Mesenchymal stem cell (in vitro differentiated cells and primary cell): ENCODE results near the gene A1CF.

Experiments
- DNase-seq: peaks from one replicate; pipeline ENCODE4 v3.0.0-alpha.2; 2013
- H2AFZ ChIP-seq: one replicate; pipeline ENCODE4 v1.6.1; 2013; ENCODE audit warnings: low read depth, mild to moderate bottlenecking, control low read depth, inconsistent platforms, low read length, moderate library complexity
- H2AK5ac ChIP-seq: 2 replicates; pipeline ENCODE4 v1.6.1; 2013; ENCODE audit warnings: low read length, moderate library complexity, mild to moderate bottlenecking, inconsistent platforms; ENCODE audit not compliant: severe bottlenecking
- H2BK120ac ChIP-seq: one replicate; pipeline ENCODE4 v1.6.1; 2013; ENCODE audit warnings: low read depth, mild to moderate bottlenecking, inconsistent platforms, low read length, moderate library complexity
- H2BK12ac ChIP-seq, 2 experiments: one replicate each; pipeline ENCODE4 v1.6.1; 2013; ENCODE audit warnings: inconsistent platforms in 2 of 2, low read length in 2 of 2, mild to moderate bottlenecking in 2 of 2, moderate library complexity in 2 of 2, control low read depth in 1 of 2
- H2BK15ac ChIP-seq: one replicate; pipeline ENCODE4 v1.6.1; 2013; ENCODE audit warnings: mild to moderate bottlenecking, low read depth, inconsistent platforms; ENCODE audit not compliant: poor library complexity, severe bottlenecking
- H2BK5ac ChIP-seq: 2 replicates; pipeline ENCODE4 v1.6.1; 2013; ENCODE audit warnings: low read depth, mild to moderate bottlenecking, low read length, control low read depth, inconsistent platforms; ENCODE audit not compliant: poor library complexity, severe bottlenecking
- H3K14ac ChIP-seq, 2 experiments: one replicate each; pipeline ENCODE4 v1.6.1; 2013; ENCODE audit warnings: inconsistent platforms in 2 of 2, low read length in 2 of 2, control low read depth in 1 of 2, mild to moderate bottlenecking in 1 of 2, moderate library complexity in 1 of 2
- H3K18ac ChIP-seq, 2 experiments: one replicate each; pipeline ENCODE4 v1.6.1; 2013; ENCODE audit warnings: inconsistent platforms in 2 of 2, low read length in 2 of 2, control low read depth in 1 of 2, low read depth in 1 of 2, mild to moderate bottlenecking in 1 of 2
- H3K23ac ChIP-seq, 2 experiments: one replicate each; pipeline ENCODE4 v1.6.1; 2013; ENCODE audit warnings: inconsistent platforms in 2 of 2, low read length in 2 of 2, mild to moderate bottlenecking in 2 of 2, moderate library complexity in 2 of 2, control low read depth in 1 of 2
- H3K27ac ChIP-seq: 2 replicates; pipeline ENCODE4 v1.5.1; 2013; ENCODE audit warnings: mild to moderate bottlenecking, moderate library complexity, low read length, control low read depth, inconsistent platforms; ENCODE audit not compliant: poor library complexity, severe bottlenecking
- H3K27me3 ChIP-seq, 2 experiments: 2 replicates each; pipeline versions ENCODE4 v1.6.1 to v1.7.0; 2013; ENCODE audit warnings: low read length in 2 of 2, mild to moderate bottlenecking in 2 of 2, moderate library complexity in 2 of 2, control low read depth in 1 of 2, inconsistent platforms in 1 of 2; ENCODE audit not compliant: control insufficient read depth in 1 of 2, insufficient read depth in 1 of 2
- H3K36me3 ChIP-seq, 2 experiments: 2 replicates each; pipeline versions ENCODE4 v1.6.1 to v1.7.0; 2013; ENCODE audit warnings: low read length in 2 of 2, control low read depth in 1 of 2, inconsistent platforms in 1 of 2, low read depth in 1 of 2, mild to moderate bottlenecking in 1 of 2; ENCODE audit not compliant: insufficient read depth in 2 of 2, control insufficient read depth in 1 of 2
- H3K4ac ChIP-seq, 2 experiments: one replicate each; pipeline ENCODE4 v1.6.1; 2013; ENCODE audit warnings: inconsistent platforms in 2 of 2, low read length in 2 of 2, mild to moderate bottlenecking in 2 of 2, moderate library complexity in 2 of 2, control low read depth in 1 of 2, low read depth in 1 of 2
- H3K4me1 ChIP-seq: 2 replicates; pipeline ENCODE4 v1.6.1; 2013; ENCODE audit warnings: low read depth, low read length, control low read depth; ENCODE audit not compliant: control insufficient read depth, insufficient read depth
- H3K4me2 ChIP-seq: 2 replicates; pipeline ENCODE4 v1.6.1; 2013; ENCODE audit warnings: low read length, mild to moderate bottlenecking, inconsistent platforms; ENCODE audit not compliant: poor library complexity, severe bottlenecking
- H3K4me3 ChIP-seq, 2 experiments: 2 replicates each; pipeline versions ENCODE4 v1.5.1 to v1.7.0; 2013; ENCODE audit warnings: low read length in 2 of 2, mild to moderate bottlenecking in 2 of 2, control low read depth in 1 of 2, low read depth in 1 of 2; ENCODE audit not compliant: insufficient read depth in 1 of 2
- H3K79me1 ChIP-seq: replicated peaks from 2 replicates; pipeline ENCODE4 v1.6.1; 2013; ENCODE audit warnings: mild to moderate bottlenecking, control low read depth, low read length, inconsistent platforms; ENCODE audit not compliant: poor library complexity, severe bottlenecking
- H3K9ac ChIP-seq: 2 replicates; pipeline ENCODE4 v1.7.0; 2013; ENCODE audit warnings: mild to moderate bottlenecking, low read length, moderate library complexity
- H3K9me3 ChIP-seq: 2 replicates; pipeline ENCODE4 v1.7.0; 2013; ENCODE audit warnings: mild to moderate bottlenecking, low read length; ENCODE audit not compliant: control insufficient read depth
- H4K8ac ChIP-seq: one replicate; pipeline ENCODE4 v1.6.1; 2013; ENCODE audit warnings: inconsistent platforms, mild to moderate bottlenecking, low read length, moderate library complexity
- H4K91ac ChIP-seq: one replicate; pipeline ENCODE4 v1.6.1; 2013; ENCODE audit warnings: mild to moderate bottlenecking, low read length, inconsistent platforms
- WGBS: methylation state at CpG from one replicate; pipeline ENCODE4 v1.1.7; 2013; ENCODE audit warnings: mixed read lengths; 5-methylcytosine and 5-hydroxymethylcytosine counted together

Gene A1CF

GRCh38 chr10:50832171-50832751 lies 53.2 kb downstream of the A1CF start:
- H2BK15ac ChIP-seq: no peak overlapping the region
- no peak overlapping the region for H3K4ac ChIP-seq
- no peak overlapping the region for H2BK5ac ChIP-seq
- no peak overlapping the region for H3K14ac ChIP-seq
- no peak overlapping the region for H2BK12ac ChIP-seq
- no peak overlapping the region for H3K9ac ChIP-seq
- H3K4me1 ChIP-seq: no peaks in the 10 kb centered on the region
- no peak overlapping the region for H4K91ac ChIP-seq
- no peak overlapping the region for H2BK120ac ChIP-seq
- no peak overlapping the region for H2AK5ac ChIP-seq
- no peak overlapping the region for H4K8ac ChIP-seq
- H2AFZ ChIP-seq: no peak overlapping the region
- H3K18ac ChIP-seq: no peak overlapping the region
- H3K79me1 ChIP-seq: no peaks in the 10 kb centered on the region
- H3K4me2 ChIP-seq: no peak overlapping the region
- H3K27me3 ChIP-seq: peaks cover 4 to 12% of the 10 kb centered on the region in 2 experiments
- no peak overlapping the region for H3K27ac ChIP-seq
- H3K23ac ChIP-seq: no peak overlapping the region
- no peaks in the 10 kb centered on the region for H3K9me3 ChIP-seq
- H3K4me3 ChIP-seq: no peak overlapping the region
- WGBS: 46% methylated on average over 2 of the region's 3 CpGs
- no peaks in the 10 kb centered on the region for H3K36me3 ChIP-seq
- no peak for DNase-seq

DNA sequence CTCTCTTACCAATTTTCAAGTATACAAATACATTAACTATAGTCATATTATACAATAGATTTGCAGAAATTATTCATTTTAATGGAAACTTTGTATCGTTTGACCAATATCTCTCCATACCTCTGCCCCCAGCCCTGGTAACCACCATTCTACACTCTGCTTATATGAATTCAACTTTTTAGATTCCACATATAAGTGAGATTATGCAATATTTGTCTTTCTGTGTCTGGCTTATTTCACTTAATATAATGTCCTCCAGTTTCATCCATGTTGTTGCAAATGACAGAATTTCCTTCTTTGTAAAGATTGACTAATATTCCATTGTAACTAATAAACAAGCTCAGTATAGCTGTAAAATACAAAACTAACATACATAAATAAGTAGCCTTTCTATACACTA lies 55.4 kb downstream of the A1CF start:
- H3K4me3 ChIP-seq: no peak overlapping the region
- no peak overlapping the region for H2BK15ac ChIP-seq
- peaks cover 4 to 21% of the 10 kb centered on the region in 2 experiments for H3K27me3 ChIP-seq
- no peak overlapping the region for H2AK5ac ChIP-seq
- H2BK12ac ChIP-seq: no peak overlapping the region
- H3K9me3 ChIP-seq: no peaks in the 10 kb centered on the region
- H3K79me1 ChIP-seq: no peaks in the 10 kb centered on the region
- H3K4me1 ChIP-seq: no peaks in the 10 kb centered on the region
- H4K91ac ChIP-seq: no peak overlapping the region
- no peak overlapping the region for H4K8ac ChIP-seq
- H3K14ac ChIP-seq: no peak overlapping the region
- no peak overlapping the region for H2AFZ ChIP-seq
- H3K9ac ChIP-seq: no peak overlapping the region
- no peak overlapping the region for H3K4ac ChIP-seq
- no peak overlapping the region for H2BK120ac ChIP-seq
- H3K23ac ChIP-seq: no peak overlapping the region
- no peak for DNase-seq
- no peak overlapping the region for H3K4me2 ChIP-seq
- H3K18ac ChIP-seq: no peak overlapping the region
- H2BK5ac ChIP-seq: no peak overlapping the region
- H3K36me3 ChIP-seq: no peaks in the 10 kb centered on the region
- H3K27ac ChIP-seq: no peak overlapping the region
- WGBS: no CpG with 5 or more reads among the region's 1 CpG

DNA sequence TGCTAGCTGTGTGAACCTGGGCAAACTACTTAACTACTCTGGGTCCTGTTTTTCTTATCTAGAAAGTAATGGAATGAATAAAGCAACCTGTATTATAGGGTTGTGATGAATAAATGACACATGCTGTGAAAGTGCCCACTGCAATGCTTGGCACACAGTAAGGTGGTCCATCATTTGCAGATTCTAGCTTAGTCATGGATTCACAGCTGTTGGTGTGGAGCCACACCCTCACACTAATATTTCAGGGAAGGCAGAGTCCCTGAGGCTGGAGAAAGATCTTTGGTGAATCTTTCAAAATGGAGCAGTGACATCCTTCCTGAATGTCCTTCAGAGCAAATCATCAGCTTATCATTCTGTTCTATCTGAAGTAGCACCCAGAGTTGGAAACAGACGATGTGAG lies 60.6 kb downstream of the A1CF start:
- H3K18ac ChIP-seq: no peak overlapping the region
- H4K8ac ChIP-seq: no peak overlapping the region
- no peaks in the 10 kb centered on the region for H3K4me1 ChIP-seq
- no peak overlapping the region for H3K23ac ChIP-seq
- H2AFZ ChIP-seq: no peak overlapping the region
- no peak overlapping the region for H3K4me2 ChIP-seq
- H2BK120ac ChIP-seq: no peak overlapping the region
- H3K27ac ChIP-seq: no peak overlapping the region
- no peak overlapping the region for H3K4ac ChIP-seq
- DNase-seq: no peak
- no CpG with 5 or more reads among the region's 1 CpG for WGBS
- H3K14ac ChIP-seq: no peak overlapping the region
- no peak overlapping the region for H2AK5ac ChIP-seq
- H2BK15ac ChIP-seq: no peak overlapping the region
- no peak overlapping the region for H3K9ac ChIP-seq
- no peak overlapping the region for H2BK5ac ChIP-seq
- H2BK12ac ChIP-seq: no peak overlapping the region
- H3K9me3 ChIP-seq: no peaks in the 10 kb centered on the region
- H3K79me1 ChIP-seq: no peaks in the 10 kb centered on the region
- no peak overlapping the region for H3K4me3 ChIP-seq
- H3K27me3 ChIP-seq: peaks cover 3 to 33% of the 10 kb centered on the region in 2 experiments
- H4K91ac ChIP-seq: no peak overlapping the region
- H3K36me3 ChIP-seq: no peaks in the 10 kb centered on the region

DNA sequence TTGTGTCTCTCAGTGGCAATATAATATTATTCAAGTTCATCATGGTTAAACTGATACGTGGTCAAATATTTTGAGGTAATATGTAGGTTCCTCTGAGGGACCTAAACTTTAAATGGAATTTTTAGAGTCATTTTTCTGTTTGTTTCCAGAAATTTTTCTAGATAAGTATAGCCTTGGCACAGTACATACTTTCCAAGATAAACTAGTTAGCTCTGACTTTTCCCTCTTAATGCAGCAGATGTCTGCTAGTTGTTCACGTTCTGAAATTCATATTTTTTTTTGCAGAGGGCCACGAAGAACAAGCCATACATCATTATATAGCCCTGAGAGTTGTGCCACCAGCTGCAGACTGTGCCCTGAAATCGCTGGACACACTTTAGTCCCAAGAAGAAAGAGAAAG lies 61.6 kb downstream of the A1CF start:
- Histone ChIP-seq H3K18ac (no peak overlapping the region), H2BK5ac (no peak overlapping the region)
- 51% methylated on average over 4 of the region's 4 CpGs for WGBS

More for the DNA sequence above, 61.6 kb downstream of the A1CF start:
- Histone ChIP-seq H2BK12ac (no peak overlapping the region), H2BK15ac (no peak overlapping the region), H3K27me3 (peaks cover 9 to 33% of the 10 kb centered on the region in 2 experiments), H3K27ac (no peak overlapping the region), H3K9ac (no peak overlapping the region), H3K23ac (no peak overlapping the region), H3K14ac (no peak overlapping the region), H4K8ac (no peak overlapping the region), H3K9me3 (no peaks in the 10 kb centered on the region), H3K4me2 (no peak overlapping the region), H4K91ac (no peak overlapping the region), H3K36me3 (no peaks in the 10 kb centered on the region), H3K4ac (no peak overlapping the region), H3K4me1 (no peaks in the 10 kb centered on the region), H2AK5ac (no peak overlapping the region), H3K79me1 (no peaks in the 10 kb centered on the region), H2BK120ac (no peak overlapping the region), H2AFZ (no peak overlapping the region), H3K4me3 (no peak overlapping the region)
- no peak for DNase-seq
